Measurements from ENCODE around the gene DBR1. TPM values are rescaled to one million over a fixed set of nuclear protein-coding genes. Genes with fewer than 3 reads are reported as not detected.
A peak's percentile ranks its signal among the peaks of the same experiment; 100 is the strongest.

The DBR1 gene
- total and polyA plus RNA-seq, 2 experiments from 2014 or later: 9.7 to 17.2 TPM

- Mint-ChIP-seq H3K27me3 (ENCODE audit: insufficient read depth, low read depth, poor library complexity) (peaks cover 2% of the 10 kb centered on the region), H3K4me3 (peak overlapping the region; percentile 95), H3K9me3 (no peaks in the 10 kb centered on the region), H3K27ac (peak overlapping the region; percentile 100), H3K36me3 (ENCODE audit: low read depth) (peaks cover 16% of the 10 kb centered on the region), H3K4me1 (peaks cover 17% of the 10 kb centered on the region)
- peaks cover 7% of the 10 kb centered on the region for H3K36me3 ChIP-seq (ENCODE audit: insufficient read depth)
- H3K79me2 ChIP-seq (replicated peaks; ENCODE audit: insufficient read depth): peaks cover 42% of the 10 kb centered on the region
- no peaks in the 10 kb centered on the region for H3F3A ChIP-seq (replicated peaks; ENCODE audit: low read depth)
- peak overlapping the region; percentile 86 for H3K4me3 ChIP-seq
- TF ChIP-seq CREB1 (CRISPR knock-in tag; IDR thresholded peaks at IDR 0.05; ENCODE audit: low read depth) (no peak), ZNF114 (CRISPR knock-in tag; IDR thresholded peaks at IDR 0.05) (no peak), ZNF331 (CRISPR knock-in tag; IDR thresholded peaks at IDR 0.05; ENCODE audit: low read depth) (no peak), REST (IDR thresholded peaks at IDR 0.05; ENCODE audit: unreplicated experiment) (no peak), POLR2AphosphoS5 (IDR thresholded peaks at IDR 0.05; ENCODE audit: low read depth) (no peak), ETS1 (IDR thresholded peaks at IDR 0.05) (no peak)
- peak overlapping the region; percentile 95; the same call in 1 of the 2 replicates for H3K27ac ChIP-seq (ENCODE audit: low read depth)
- no peaks in the 10 kb centered on the region for H3K9me2 ChIP-seq (ENCODE audit: insufficient read depth)
- H3K27me3 ChIP-seq (ENCODE audit: insufficient read depth): peaks cover 20% of the 10 kb centered on the region
- DNase-seq (ENCODE audit: low spot score) (peak; percentile 93), ATAC-seq (peak; percentile 63)
- H4K20me1 ChIP-seq (replicated peaks; ENCODE audit: insufficient read depth): peaks cover 17% of the 10 kb centered on the region
- H2AFZ ChIP-seq: peak overlapping the region; percentile 93
- H3K4me2 ChIP-seq: peak overlapping the region; percentile 83
- peaks cover 12% of the 10 kb centered on the region for H3K4me1 ChIP-seq (ENCODE audit: insufficient read depth)
Observed at GRCh38 chr3:138186803-138187295, 12.1 kb upstream of the DBR1 start.

GRCh38 chr3:138186221-138186620 is 11.5 kb upstream of the DBR1 start:
- peaks cover 36% of the 10 kb centered on the region for H3K79me2 ChIP-seq (replicated peaks; ENCODE audit: insufficient read depth)
- H3K27ac ChIP-seq (ENCODE audit: low read depth): no peak overlapping the region
- DNase-seq (ENCODE audit: low spot score) (peak; percentile 36), ATAC-seq (peak; percentile 7; the same call in 1 of the 3 replicates)
- peak overlapping the region; percentile 93 for H2AFZ ChIP-seq
- H3K36me3 ChIP-seq (ENCODE audit: insufficient read depth): peaks cover 3% of the 10 kb centered on the region
- H3K9me2 ChIP-seq (ENCODE audit: insufficient read depth): no peaks in the 10 kb centered on the region
- peaks cover 17% of the 10 kb centered on the region for H4K20me1 ChIP-seq (replicated peaks; ENCODE audit: insufficient read depth)
- no peaks in the 10 kb centered on the region for H3K9me3 Mint-ChIP-seq
- H3K27me3 Mint-ChIP-seq (ENCODE audit: insufficient read depth, low read depth, poor library complexity): peaks cover 2% of the 10 kb centered on the region
- peaks cover 10% of the 10 kb centered on the region for H3K36me3 Mint-ChIP-seq (ENCODE audit: low read depth)
- H3K4me3 Mint-ChIP-seq: peak overlapping the region; percentile 95
- H3K4me1 ChIP-seq (ENCODE audit: insufficient read depth): peaks cover 12% of the 10 kb centered on the region
- no peak overlapping the region for H3K27ac Mint-ChIP-seq
- H3K4me1 Mint-ChIP-seq: peaks cover 17% of the 10 kb centered on the region
- peaks cover 20% of the 10 kb centered on the region for H3K27me3 ChIP-seq (ENCODE audit: insufficient read depth)
- H3F3A ChIP-seq (replicated peaks; ENCODE audit: low read depth): no peaks in the 10 kb centered on the region
- H3K4me2 ChIP-seq: peak overlapping the region; percentile 83
- H3K4me3 ChIP-seq: peak overlapping the region; percentile 86
- TF ChIP-seq ZNF331 (CRISPR knock-in tag; IDR thresholded peaks at IDR 0.05; ENCODE audit: low read depth) (no peak), CTCF (conservative IDR thresholded peaks at IDR 0.05; ENCODE audit: low read depth in 2 of 2) (no peak), CREB1 (CRISPR knock-in tag; IDR thresholded peaks at IDR 0.05; ENCODE audit: low read depth) (no peak), EZH2phosphoT487 (IDR thresholded peaks at IDR 0.05; ENCODE audit: unreplicated experiment) (no peak), ZNF114 (CRISPR knock-in tag; IDR thresholded peaks at IDR 0.05) (no peak)
